ENCODE data around the gene VASH1. TPM values are rescaled to one million over a fixed set of nuclear protein-coding genes. Genes with fewer than 3 reads are reported as not detected.

VASH1 gene
- total and polyA plus RNA-seq, 5 donors from 2014 or later: 0.16 to 8.2 (median 1.1) TPM

DNA sequence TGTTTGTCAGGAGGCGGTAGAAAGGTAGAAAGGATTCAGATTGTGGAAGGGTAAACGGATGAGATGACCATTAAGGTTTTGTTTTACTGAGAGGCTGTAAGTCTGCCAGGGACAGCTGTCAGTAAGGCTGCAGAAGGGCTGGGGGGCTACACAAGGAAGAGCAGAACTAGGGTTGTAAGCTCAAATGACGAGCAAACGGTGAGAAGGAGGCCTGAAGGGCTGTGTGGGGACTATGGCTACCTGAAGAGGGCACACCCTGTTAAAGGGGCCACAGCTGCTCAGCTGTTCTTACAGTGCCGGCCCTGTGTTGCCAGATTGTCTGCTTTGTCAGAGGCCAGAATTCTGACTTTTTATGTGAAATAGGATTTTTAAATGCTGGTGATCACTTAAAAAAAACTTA, 19.1 kb downstream of the VASH1 start:
- Mint-ChIP-seq H3K9me3 (no peaks in the 10 kb centered on the region), H3K36me3 (peaks cover 10% of the 10 kb centered on the region), H3K4me3 (no peak overlapping the region), H3K4me1 (peaks cover 0 to 15% (median 10%) of the 10 kb centered on the region in 4 donors), H3K27ac (peak overlapping the region in 1 of 3 donors; percentile 21), H3K27me3 (no peaks in the 10 kb centered on the region)
- DNase-seq: no peak
- no peaks in the 10 kb centered on the region for H3K4me1 ChIP-seq (ENCODE audit: control insufficient read depth, insufficient read depth, low read length, poor library complexity, severe bottlenecking)
- H3K36me3 ChIP-seq (ENCODE audit: control insufficient read depth, insufficient read depth, low read length): peaks cover 4% of the 10 kb centered on the region
- H3K9me3 ChIP-seq (ENCODE audit: control insufficient read depth in 2 of 2, low read length in 2 of 2): no peaks in the 10 kb centered on the region
- H3K4me3 ChIP-seq (ENCODE audit: low read depth, low read length): no peak overlapping the region
- no peak for ATAC-seq (ENCODE audit: low read depth in 2 of 2)
- no peak overlapping the region for H3K27ac ChIP-seq (ENCODE audit: insufficient read depth, low read length, poor library complexity, severe bottlenecking)
- no peaks in the 10 kb centered on the region for H3K27me3 ChIP-seq (ENCODE audit: control insufficient read depth, insufficient read depth, low read length)

DNA sequence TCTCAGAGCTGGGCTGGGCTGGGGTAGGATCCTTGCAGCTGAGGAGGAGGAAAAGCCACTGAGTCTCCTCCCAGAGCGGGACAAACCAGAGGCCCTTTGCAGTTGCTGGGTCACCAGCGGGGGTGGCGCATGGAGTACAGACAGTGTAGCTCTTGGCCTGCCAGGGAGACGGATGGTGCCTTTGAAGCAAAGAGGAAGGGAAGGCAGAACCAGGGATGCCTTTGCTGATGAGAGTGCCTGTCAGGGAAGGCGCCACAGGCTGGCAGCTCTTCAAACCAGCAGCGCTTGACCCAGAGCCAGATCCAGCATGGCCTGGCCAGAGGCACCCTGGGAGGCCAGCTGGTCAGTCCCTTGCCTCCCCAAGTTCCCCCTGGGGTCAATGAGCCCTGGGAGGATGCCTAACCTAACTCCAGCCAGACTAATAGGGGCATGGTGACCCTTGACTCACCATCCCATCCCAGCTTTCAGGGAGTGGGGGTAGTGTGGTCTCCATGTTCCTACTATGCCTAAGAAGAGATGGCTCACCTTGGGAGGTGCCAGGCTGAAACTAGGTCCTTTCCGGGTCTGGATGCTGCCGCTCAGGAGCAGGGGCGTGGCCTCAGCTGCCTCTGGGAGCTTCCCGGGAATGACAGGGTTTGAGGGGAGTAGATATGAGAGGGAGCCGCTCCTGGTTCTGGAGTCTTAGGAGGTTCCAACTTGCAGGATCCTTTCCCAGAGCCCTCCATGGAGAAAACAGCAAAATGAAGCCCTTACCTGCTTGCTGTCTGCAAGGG, 19.8 kb downstream of the VASH1 start:
- H3K36me3 ChIP-seq (ENCODE audit: control insufficient read depth, insufficient read depth, low read length): peaks cover 4% of the 10 kb centered on the region
- H3K4me3 ChIP-seq (ENCODE audit: low read depth, low read length): no peak overlapping the region
- Mint-ChIP-seq H3K4me3 (no peak overlapping the region), H3K27ac (peak overlapping the region in 1 of 3 donors; percentile 42), H3K36me3 (peaks cover 10% of the 10 kb centered on the region), H3K27me3 (no peaks in the 10 kb centered on the region), H3K9me3 (no peaks in the 10 kb centered on the region), H3K4me1 (peaks cover 0 to 15% (median 10%) of the 10 kb centered on the region in 4 donors)
- no peaks in the 10 kb centered on the region for H3K4me1 ChIP-seq (ENCODE audit: control insufficient read depth, insufficient read depth, low read length, poor library complexity, severe bottlenecking)
- DNase-seq (no peak), ATAC-seq (ENCODE audit: low read depth in 2 of 2) (no peak)
- H3K9me3 ChIP-seq (ENCODE audit: control insufficient read depth in 2 of 2, low read length in 2 of 2): no peaks in the 10 kb centered on the region
- no peak overlapping the region for H3K27ac ChIP-seq (ENCODE audit: insufficient read depth, low read length, poor library complexity, severe bottlenecking)
- no peaks in the 10 kb centered on the region for H3K27me3 ChIP-seq (ENCODE audit: control insufficient read depth, insufficient read depth, low read length)

DNA sequence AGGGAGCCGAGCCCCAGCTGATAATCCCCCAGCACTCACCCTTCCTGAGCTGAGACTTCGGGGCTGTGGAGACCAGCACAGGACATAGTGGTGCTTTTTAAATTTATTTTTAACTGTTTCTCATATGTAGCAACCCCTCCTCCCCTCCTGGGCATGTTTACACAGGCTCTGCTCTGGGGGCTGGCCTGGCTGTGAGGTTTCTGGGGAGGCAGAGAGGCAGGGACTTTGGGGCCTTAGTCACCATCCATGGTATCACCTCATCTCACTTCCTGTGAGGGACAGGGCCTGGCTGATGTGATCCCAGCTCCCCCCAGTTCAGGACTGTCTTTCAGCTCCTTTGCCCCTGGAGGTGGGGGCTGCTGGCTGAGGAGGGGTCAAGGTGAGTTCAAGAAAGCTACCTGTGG, 20.4 kb downstream of the VASH1 start:
- no peak for DNase-seq
- Histone ChIP-seq H3K4me1 (ENCODE audit: control insufficient read depth, insufficient read depth, low read length, poor library complexity, severe bottlenecking) (no peaks in the 10 kb centered on the region), H3K27ac (ENCODE audit: insufficient read depth, low read length, poor library complexity, severe bottlenecking) (no peak overlapping the region), H3K4me3 (ENCODE audit: low read depth, low read length) (no peak overlapping the region), H3K27me3 (ENCODE audit: control insufficient read depth, insufficient read depth, low read length) (no peaks in the 10 kb centered on the region), H3K9me3 (ENCODE audit: control insufficient read depth in 2 of 2, low read length in 2 of 2) (no peaks in the 10 kb centered on the region), H3K36me3 (ENCODE audit: control insufficient read depth, insufficient read depth, low read length) (peaks cover 4% of the 10 kb centered on the region)
- H3K9me3 Mint-ChIP-seq: no peaks in the 10 kb centered on the region
- no peak overlapping the region for H3K27ac Mint-ChIP-seq
- H3K4me1 Mint-ChIP-seq: peaks cover 0 to 15% (median 10%) of the 10 kb centered on the region in 4 donors
- H3K27me3 Mint-ChIP-seq: no peaks in the 10 kb centered on the region
- ATAC-seq (ENCODE audit: low read depth in 2 of 2): no peak
- H3K36me3 Mint-ChIP-seq: peaks cover 15% of the 10 kb centered on the region
- no peak overlapping the region for H3K4me3 Mint-ChIP-seq

DNA sequence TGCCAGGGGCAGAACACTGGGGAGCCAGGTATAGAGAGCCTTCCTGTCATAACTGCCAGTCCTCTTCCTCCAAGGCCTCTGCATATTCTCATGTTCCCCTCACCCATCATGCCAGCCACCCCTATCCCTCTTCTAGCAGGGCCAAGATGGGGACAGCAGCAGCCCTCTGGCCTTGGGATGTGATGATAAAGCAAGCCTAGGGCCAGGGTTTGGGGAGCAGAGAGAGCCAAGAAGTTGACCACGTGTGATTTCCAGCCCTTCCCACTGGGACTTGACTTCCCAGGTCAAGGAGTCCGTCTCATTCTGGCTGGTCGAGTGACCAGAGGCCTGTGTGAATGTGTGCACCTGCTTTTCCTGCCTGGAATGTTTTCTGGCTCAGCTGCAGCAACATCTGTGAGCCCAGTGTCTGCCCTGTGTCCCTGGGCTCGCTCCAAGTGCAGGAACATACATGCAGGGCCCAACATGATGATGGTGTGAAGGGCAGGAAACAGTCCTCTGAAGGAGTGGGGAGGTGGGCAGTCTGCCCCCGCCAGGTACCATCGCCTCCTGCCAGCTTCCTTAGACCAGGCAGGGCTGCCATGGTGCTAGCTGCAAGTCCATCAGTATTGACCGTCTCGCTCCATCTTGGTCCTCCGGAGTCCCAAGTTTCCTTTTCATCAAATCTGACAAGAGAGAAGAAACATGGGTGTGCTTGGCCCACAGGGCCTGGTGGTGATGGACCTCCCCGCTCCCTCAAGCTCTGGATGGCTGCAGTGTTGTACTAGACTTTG, 21.0 kb downstream of the VASH1 start:
- H3K4me3 Mint-ChIP-seq: no peak overlapping the region

DNA sequence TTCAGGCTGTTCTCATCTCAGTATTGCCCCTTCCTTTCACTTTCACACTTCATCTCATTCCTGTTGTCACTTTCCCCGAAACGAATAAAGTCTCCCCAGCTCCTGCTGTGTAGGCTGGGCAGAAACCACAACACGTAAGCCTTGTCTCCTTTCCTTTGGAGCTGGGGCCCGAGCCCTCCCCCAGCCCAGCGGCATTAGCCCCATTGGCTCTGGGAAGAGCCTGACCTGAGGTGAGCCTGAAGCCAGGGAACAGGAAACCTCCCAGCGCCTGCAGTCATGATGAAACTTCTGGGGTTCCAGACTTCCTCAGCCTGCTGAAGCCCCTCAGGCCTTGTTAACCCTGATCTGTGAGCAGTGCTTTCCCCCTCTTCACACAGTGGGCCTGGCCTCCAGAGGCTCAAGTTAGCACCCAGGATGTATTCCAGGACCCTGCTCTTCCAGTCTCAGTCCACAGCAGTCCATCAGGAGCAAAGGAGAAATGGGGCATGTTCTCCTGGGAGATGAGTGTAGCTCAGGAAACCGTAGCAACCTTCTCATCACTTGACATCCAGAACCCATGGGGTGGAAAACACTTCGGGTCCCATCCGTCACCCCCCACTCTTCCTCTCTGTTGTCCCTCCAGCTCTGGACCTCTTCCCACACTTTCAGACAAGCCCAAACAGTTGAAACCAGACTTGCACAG, 21.8 kb downstream of the VASH1 start:
- Mint-ChIP-seq H3K4me1 (peaks cover 0 to 15% (median 10%) of the 10 kb centered on the region in 4 donors), H3K9me3 (no peaks in the 10 kb centered on the region), H3K4me3 (peak overlapping the region in 1 of 4 donors; percentile 42), H3K27ac (peak overlapping the region; percentile 70 to 85 (median 76)), H3K27me3 (no peaks in the 10 kb centered on the region), H3K36me3 (peaks cover 28% of the 10 kb centered on the region)
- Histone ChIP-seq H3K27ac (ENCODE audit: insufficient read depth, low read length, poor library complexity, severe bottlenecking) (no peak overlapping the region), H3K27me3 (ENCODE audit: control insufficient read depth, insufficient read depth, low read length) (no peaks in the 10 kb centered on the region), H3K4me3 (ENCODE audit: low read depth, low read length) (no peak overlapping the region), H3K4me1 (ENCODE audit: control insufficient read depth, insufficient read depth, low read length, poor library complexity, severe bottlenecking) (no peaks in the 10 kb centered on the region), H3K9me3 (ENCODE audit: control insufficient read depth in 2 of 2, low read length in 2 of 2) (no peaks in the 10 kb centered on the region), H3K36me3 (ENCODE audit: control insufficient read depth, insufficient read depth, low read length) (peaks cover 16% of the 10 kb centered on the region)
- DNase-seq (peak in 1 of 3 donors; percentile 24), ATAC-seq (ENCODE audit: low read depth in 2 of 2) (no peak)

More for the DNA sequence above, 21.0 kb downstream of the VASH1 start:
- Mint-ChIP-seq H3K27ac (peak overlapping the region in 2 of 3 donors; percentile 76 to 85), H3K9me3 (no peaks in the 10 kb centered on the region), H3K27me3 (no peaks in the 10 kb centered on the region), H3K36me3 (peaks cover 21% of the 10 kb centered on the region), H3K4me1 (peaks cover 0 to 15% (median 10%) of the 10 kb centered on the region in 4 donors)
- ATAC-seq (ENCODE audit: low read depth in 2 of 2) (no peak), DNase-seq (no peak)
- Histone ChIP-seq H3K4me3 (ENCODE audit: low read depth, low read length) (no peak overlapping the region), H3K36me3 (ENCODE audit: control insufficient read depth, insufficient read depth, low read length) (peaks cover 9% of the 10 kb centered on the region), H3K9me3 (ENCODE audit: control insufficient read depth in 2 of 2, low read length in 2 of 2) (no peaks in the 10 kb centered on the region), H3K4me1 (ENCODE audit: control insufficient read depth, insufficient read depth, low read length, poor library complexity, severe bottlenecking) (no peaks in the 10 kb centered on the region), H3K27me3 (ENCODE audit: control insufficient read depth, insufficient read depth, low read length) (no peaks in the 10 kb centered on the region), H3K27ac (ENCODE audit: insufficient read depth, low read length, poor library complexity, severe bottlenecking) (no peak overlapping the region)

DNA sequence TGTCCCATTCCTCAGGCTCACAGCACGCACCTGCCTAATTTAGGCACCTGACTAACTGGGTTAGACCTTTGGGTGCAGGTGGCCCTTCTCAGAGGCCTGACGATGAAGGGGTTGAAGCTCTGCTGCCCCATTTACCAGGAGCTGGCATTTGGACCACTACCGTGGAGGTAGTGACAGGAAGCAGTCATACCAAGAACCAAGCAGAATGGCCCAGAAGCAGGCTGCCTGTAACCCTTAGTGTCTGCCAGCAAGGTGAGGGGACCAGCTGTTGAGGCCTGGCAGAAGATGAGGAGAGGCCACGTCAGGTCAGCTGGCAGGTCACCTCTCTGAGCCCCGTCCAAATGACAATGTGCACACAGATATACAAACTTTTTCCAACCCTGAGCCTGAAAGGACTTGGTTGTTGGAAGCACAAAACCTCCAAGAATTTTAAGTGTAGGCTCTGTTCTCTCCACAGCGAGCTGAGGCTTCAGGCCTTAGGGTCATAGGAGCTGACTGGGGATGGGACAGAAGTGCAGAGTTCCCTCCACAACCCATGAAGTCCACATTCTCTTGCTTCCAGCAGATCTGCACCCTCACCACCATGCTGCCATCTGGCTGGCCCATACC, 23.1 kb downstream of the VASH1 start:
- H3K27me3 Mint-ChIP-seq: no peaks in the 10 kb centered on the region
- H3K4me3 Mint-ChIP-seq: no peak overlapping the region
- peaks cover 30% of the 10 kb centered on the region for H3K36me3 ChIP-seq (ENCODE audit: control insufficient read depth, insufficient read depth, low read length)
- DNase-seq: no peak
- no peaks in the 10 kb centered on the region for H3K27me3 ChIP-seq (ENCODE audit: control insufficient read depth, insufficient read depth, low read length)
- no peaks in the 10 kb centered on the region for H3K9me3 Mint-ChIP-seq
- H3K4me1 ChIP-seq (ENCODE audit: control insufficient read depth, insufficient read depth, low read length, poor library complexity, severe bottlenecking): no peaks in the 10 kb centered on the region
- peak in 1 of 2 donors; percentile 19 for ATAC-seq (ENCODE audit: low read depth in 2 of 2)
- peaks cover 34% of the 10 kb centered on the region for H3K36me3 Mint-ChIP-seq
- H3K27ac Mint-ChIP-seq: peak overlapping the region in 1 of 3 donors; percentile 20
- peaks cover 0 to 15% (median 10%) of the 10 kb centered on the region in 4 donors for H3K4me1 Mint-ChIP-seq
- H3K27ac ChIP-seq (ENCODE audit: insufficient read depth, low read length, poor library complexity, severe bottlenecking): no peak overlapping the region
- no peak overlapping the region for H3K4me3 ChIP-seq (ENCODE audit: low read depth, low read length)
- H3K9me3 ChIP-seq (ENCODE audit: control insufficient read depth in 2 of 2, low read length in 2 of 2): no peaks in the 10 kb centered on the region

DNA sequence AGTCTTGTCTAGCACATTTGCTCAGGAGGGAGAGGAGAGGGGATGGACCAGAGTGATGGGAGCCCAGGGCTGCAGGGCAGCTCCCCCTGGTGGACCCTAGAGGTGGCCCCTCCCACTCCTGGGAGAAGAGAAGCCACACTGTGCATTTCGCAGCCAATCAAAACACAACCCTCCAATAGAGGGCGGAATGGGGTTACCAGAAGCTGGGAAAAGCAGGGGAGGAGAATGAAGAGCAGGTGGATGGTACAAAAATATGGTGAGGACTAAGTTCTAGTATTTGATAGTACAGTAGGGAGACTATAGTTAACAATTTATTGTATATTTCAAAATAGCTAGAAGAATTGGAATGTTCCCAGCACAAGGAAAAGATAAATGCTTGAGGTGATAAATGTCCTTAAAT, 23.6 kb downstream of the VASH1 start:
- H3K4me3 ChIP-seq (ENCODE audit: low read depth, low read length): no peak overlapping the region
- Mint-ChIP-seq H3K27me3 (no peaks in the 10 kb centered on the region), H3K4me1 (peaks cover 0 to 15% (median 10%) of the 10 kb centered on the region in 4 donors), H3K9me3 (no peaks in the 10 kb centered on the region), H3K27ac (peak overlapping the region in 2 of 3 donors; percentile 48 to 54), H3K4me3 (no peak overlapping the region), H3K36me3 (peaks cover 34% of the 10 kb centered on the region)
- H3K36me3 ChIP-seq (ENCODE audit: control insufficient read depth, insufficient read depth, low read length): peaks cover 32% of the 10 kb centered on the region
- H3K27ac ChIP-seq (ENCODE audit: insufficient read depth, low read length, poor library complexity, severe bottlenecking): no peak overlapping the region
- DNase-seq (peak in 2 of 3 donors; percentile 26 to 58), ATAC-seq (ENCODE audit: low read depth in 2 of 2) (peak; percentile 82)
- no peaks in the 10 kb centered on the region for H3K27me3 ChIP-seq (ENCODE audit: control insufficient read depth, insufficient read depth, low read length)
- H3K4me1 ChIP-seq (ENCODE audit: control insufficient read depth, insufficient read depth, low read length, poor library complexity, severe bottlenecking): no peaks in the 10 kb centered on the region
- no peaks in the 10 kb centered on the region for H3K9me3 ChIP-seq (ENCODE audit: control insufficient read depth in 2 of 2, low read length in 2 of 2)
